ENCODE measurements around the gene ADGRL1.

The ADGRL1 gene

GRCh38 chr19:14118165-14119051, 87.6 kb downstream of the ADGRL1 start:
- TF ChIP-seq, protein P1, sequence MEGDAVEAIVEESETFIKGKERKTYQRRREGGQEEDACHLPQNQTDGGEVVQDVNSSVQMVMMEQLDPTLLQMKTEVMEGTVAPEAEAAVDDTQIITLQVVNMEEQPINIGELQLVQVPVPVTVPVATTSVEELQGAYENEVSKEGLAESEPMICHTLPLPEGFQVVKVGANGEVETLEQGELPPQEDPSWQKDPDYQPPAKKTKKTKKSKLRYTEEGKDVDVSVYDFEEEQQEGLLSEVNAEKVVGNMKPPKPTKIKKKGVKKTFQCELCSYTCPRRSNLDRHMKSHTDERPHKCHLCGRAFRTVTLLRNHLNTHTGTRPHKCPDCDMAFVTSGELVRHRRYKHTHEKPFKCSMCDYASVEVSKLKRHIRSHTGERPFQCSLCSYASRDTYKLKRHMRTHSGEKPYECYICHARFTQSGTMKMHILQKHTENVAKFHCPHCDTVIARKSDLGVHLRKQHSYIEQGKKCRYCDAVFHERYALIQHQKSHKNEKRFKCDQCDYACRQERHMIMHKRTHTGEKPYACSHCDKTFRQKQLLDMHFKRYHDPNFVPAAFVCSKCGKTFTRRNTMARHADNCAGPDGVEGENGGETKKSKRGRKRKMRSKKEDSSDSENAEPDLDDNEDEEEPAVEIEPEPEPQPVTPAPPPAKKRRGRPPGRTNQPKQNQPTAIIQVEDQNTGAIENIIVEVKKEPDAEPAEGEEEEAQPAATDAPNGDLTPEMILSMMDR (conservative IDR thresholded peaks at IDR 0.05; ENCODE audit: low read length): no peak
- peak; percentile 91 for DNase-seq (ENCODE audit: low read depth)

GRCh38 chr19:14117668-14118164, 88.3 kb downstream of the ADGRL1 start, which contains the start of gene PRKACA:
Gene PRKACA (minus strand): TSS chr19:14117762. CDS start chr19:14117547, 215 bp downstream.
- peak within 1 kb of the TSS; percentile 79 for H3K4me3 ChIP-seq (ENCODE audit: low read length)
- DNase-seq (ENCODE audit: low read depth): peak; percentile 99
- TF ChIP-seq, protein P1 (conservative IDR thresholded peaks at IDR 0.05; ENCODE audit: low read length): no peak

More at GRCh38 chr19:14118165-14119051, 87.6 kb downstream of the ADGRL1 start:
- H3K4me3 ChIP-seq (ENCODE audit: low read length): peak overlapping the region; percentile 66

GRCh38 chr19:14116918-14117578, 88.9 kb downstream of the ADGRL1 start:
- TF ChIP-seq, protein P1 (conservative IDR thresholded peaks at IDR 0.05; ENCODE audit: low read length): no peak
- DNase-seq (ENCODE audit: low read depth): no peak
- peak overlapping the region; percentile 79 for H3K4me3 ChIP-seq (ENCODE audit: low read length)

- TF ChIP-seq, protein P1 (conservative IDR thresholded peaks at IDR 0.05; ENCODE audit: low read length): no peak
- no peak for DNase-seq (ENCODE audit: low read depth)
- peak overlapping the region; percentile 79 for H3K4me3 ChIP-seq (ENCODE audit: low read length)
Measured at GRCh38 chr19:14116525-14116917, 89.4 kb downstream of the ADGRL1 start.

- DNase-seq (ENCODE audit: low read depth): no peak
- TF ChIP-seq, protein P1 (conservative IDR thresholded peaks at IDR 0.05; ENCODE audit: low read length): no peak
- H3K4me3 ChIP-seq (ENCODE audit: low read length): peak overlapping the region; percentile 79
Measured at GRCh38 chr19:14115756-14116155, 90.2 kb downstream of the ADGRL1 start.

- no peak for DNase-seq (ENCODE audit: low read depth)
- no peak overlapping the region for H3K4me3 ChIP-seq (ENCODE audit: low read length)
- TF ChIP-seq, protein P1 (conservative IDR thresholded peaks at IDR 0.05; ENCODE audit: low read length): peak; percentile 48
Measured at GRCh38 chr19:14114854-14115253, 91.1 kb downstream of the ADGRL1 start.

Data from AG10803 (cell line).